GM12878 (cell line): ENCODE results near the gene PRKAR2B. TPM values are rescaled to one million over a fixed set of nuclear protein-coding genes. Genes with fewer than 3 reads are reported as not detected.

Experiments used
- ATAC-seq: fragments of 200-7000 bp; cut with Tn5 transposase; 3 replicates; pipeline ENCODE4 v1.9.1; 2020; ENCODE audit warnings: mild to moderate bottlenecking, moderate library complexity
- BruUV-seq: library from RNA; stranded (reverse); fragments of 400-500 nt; replicated peaks from 2 replicates; lab custom pipeline; 2021; lab: Mats Ljungman, UMichigan
- CTCF ChIA-PET: fragments of 300-600 bp; sonication (Branson Sonifier 250); formaldehyde crosslinking; extraction: SDS; loops from one replicate; lab custom pipeline; 2021; ENCODE audit warnings: inconsistent platforms; lab: Yijun Ruan, JAX
- POLR2A ChIA-PET: fragments of 350-600 bp; formaldehyde crosslinking; extraction: SDS; loops from one replicate; lab custom pipeline; 2021; ENCODE audit warnings: inconsistent platforms; lab: Charles Lee
- RAD21 ChIA-PET: fragments of 300-600 bp; sonication (Branson Sonifier 250); formaldehyde crosslinking; loops from one replicate; lab custom pipeline; 2023; ENCODE audit warnings: antibody characterized with exemption; ENCODE audit not compliant: unreplicated experiment; lab: Charles Lee
- SMC1A ChIA-PET: fragments of 300-600 bp; sonication (Branson Sonifier 250); formaldehyde crosslinking; loops from one replicate; lab custom pipeline; 2023; ENCODE audit not compliant: unreplicated experiment, uncharacterized antibody; lab: Charles Lee
- DNase-seq: peaks from one replicate; pipeline ENCODE4 v3.0.0-alpha.2; 2011; ENCODE audit warnings: low read depth, low spot score
- FAIRE-seq: peaks from 3 replicates; lab custom pipeline; 2011; peaks lifted over from hg19 to GRCh38; lab: Jason Lieb, UNC
- H2AFZ ChIP-seq: 2 replicates; pipeline ENCODE4 v1.6.0; 2011; ENCODE audit warnings: low read depth, low read length, control low read depth; ENCODE audit not compliant: control insufficient read depth
- H3K27ac ChIP-seq: 2 replicates; pipeline ENCODE4 v1.5.1; 2011; ENCODE audit warnings: control low read depth; ENCODE audit not compliant: control insufficient read depth, insufficient read depth
- H3K27me3 ChIP-seq, 2 experiments: replicated peaks in 1 of 2; 2 replicates each; pipeline versions ENCODE4 v1.6.0 to v1.6.1; 2011; ENCODE audit warnings: low read length in 1 of 2; ENCODE audit not compliant: control insufficient read depth in 2 of 2, insufficient read depth in 2 of 2
- H3K36me3 ChIP-seq, 2 experiments: 2 replicates each; pipeline ENCODE4 v1.5.1; 2011; ENCODE audit warnings: low read length in 1 of 2; ENCODE audit not compliant: control insufficient read depth in 2 of 2, insufficient read depth in 2 of 2
- H3K4me1 ChIP-seq: 2 replicates; pipeline ENCODE4 v1.6.1; 2011; ENCODE audit warnings: mild to moderate bottlenecking, low read length, moderate library complexity, mixed read lengths; ENCODE audit not compliant: control insufficient read depth, insufficient read depth
- H3K4me2 ChIP-seq: 2 replicates; pipeline ENCODE4 v1.6.0; 2011; ENCODE audit warnings: control low read depth; ENCODE audit not compliant: control insufficient read depth, insufficient read depth
- H3K4me3 ChIP-seq: fragments of 200-600 bp; sonication (generic); 2 replicates; pipeline ENCODE4 v1.5.1; 2016
- H3K79me2 ChIP-seq: 2 replicates; pipeline ENCODE4 v1.6.0; 2011; ENCODE audit warnings: low read length; ENCODE audit not compliant: control insufficient read depth, insufficient read depth
- H3K9ac ChIP-seq: 2 replicates; pipeline ENCODE4 v1.8.0; 2011; ENCODE audit warnings: low read length, control low read depth, mixed read lengths; ENCODE audit not compliant: control insufficient read depth, insufficient read depth
- H3K9me3 ChIP-seq: replicated peaks from 3 replicates; pipeline ENCODE4 v1.5.1; 2011; ENCODE audit warnings: mild to moderate bottlenecking, low read length; ENCODE audit not compliant: control insufficient read depth, insufficient read depth
- H4K20me1 ChIP-seq: 2 replicates; pipeline ENCODE4 v1.6.0; 2011; ENCODE audit not compliant: control insufficient read depth, insufficient read depth
- ATF2 ChIP-seq: IDR thresholded peaks from 2 replicates; pipeline ENCODE4 v1.6.1; 2012; ENCODE audit warnings: low read length, inconsistent platforms
- ATF3 ChIP-seq: IDR thresholded peaks from 2 replicates; pipeline ENCODE4 v1.6.1; 2011; ENCODE audit warnings: low read depth, mild to moderate bottlenecking, low read length, moderate library complexity, borderline replicate concordance; ENCODE audit errors: extremely low read depth
- GABPA ChIP-seq: IDR thresholded peaks from 2 replicates; pipeline ENCODE4 v1.6.1; 2014; ENCODE audit warnings: antibody characterized with exemption, low read depth, mild to moderate bottlenecking, inconsistent platforms
- HCFC1 ChIP-seq: fragments of 150-350 bp; IDR thresholded peaks from 2 replicates; pipeline ENCODE4 v1.6.1; 2014; ENCODE audit warnings: low read length
- HDAC6 ChIP-seq: fragments of 200-600 bp; sonication (generic); IDR thresholded peaks from one replicate; pipeline ENCODE4 v1.8.0; 2017; ENCODE audit warnings: antibody characterized with exemption; ENCODE audit not compliant: unreplicated experiment
- MYC ChIP-seq: IDR thresholded peaks from 2 replicates; pipeline ENCODE4 v1.6.1; 2011; ENCODE audit warnings: mild to moderate bottlenecking, low read length, moderate library complexity, inconsistent platforms; ENCODE audit not compliant: insufficient read depth, insufficient replicate concordance, insufficient read length, severe bottlenecking
- SKIL ChIP-seq: fragments of 450-650 bp; IDR thresholded peaks from 2 replicates; pipeline ENCODE4 v1.6.1; 2017; ENCODE audit warnings: mild to moderate bottlenecking, low read depth, inconsistent platforms; ENCODE audit not compliant: poor library complexity, severe bottlenecking
- SUPT20H ChIP-seq: IDR thresholded peaks from 2 replicates; pipeline ENCODE4 v1.6.1; 2011; ENCODE audit warnings: low read depth, mild to moderate bottlenecking, low read length, moderate library complexity, borderline replicate concordance; ENCODE audit not compliant: control insufficient read depth
- ZNF592 ChIP-seq: fragments of 450-650 bp; IDR thresholded peaks from 2 replicates; pipeline ENCODE4 v1.6.1; 2017; ENCODE audit warnings: mild to moderate bottlenecking, moderate library complexity
- ZNF622 ChIP-seq: fragments of 450-650 bp; IDR thresholded peaks from 2 replicates; pipeline ENCODE4 v1.6.1; 2017; ENCODE audit warnings: mild to moderate bottlenecking, inconsistent platforms
- WGBS: methylation state at CpG from one replicate; pipeline ENCODE4 v1.1.6; 2016; ENCODE audit warnings: low lambda C conversion rate; ENCODE audit not compliant: insufficient replicate concordance, insufficient coverage; ENCODE audit errors: missing lambda C conversion rate; 5-methylcytosine and 5-hydroxymethylcytosine counted together
- in situ Hi-C: fragments of 300-500 bp; cut with MboI; formaldehyde crosslinking; loops from 9 replicates; pipeline ENCODE4 v1.14.3; 2018; ENCODE audit warnings: mixed read lengths
- intact Hi-C: fragments of 100-400 bp; cut with micrococcal nuclease; formaldehyde crosslinking; loops from one replicate; pipeline ENCODE4 v1.14.2; 2022; ENCODE audit not compliant: unreplicated experiment
- polyA plus RNA-seq, 11 experiments: library from polyadenylated mRNA; depleted of rRNA in 4 of 11; unstranded in 6 of 11; stranded (reverse) in 5 of 11; fragments of >200 nt; fragmentation: Nextera tagmentation in 4 of 11; fragmentation: Illumina TruSeq in 1 of 11; extraction: Ambion mirVana in 4 of 11; extraction: Trizol in 1 of 11; gene quantifications; 1 replicate in 1 of 11; 2 replicates in 10 of 11; pipeline versions ENCODE4 v1.2.1 to v1.2.3, GENCODE V29; 2011 to 2016; ENCODE audit warnings: inconsistent platforms in 2 of 11, missing spikeins in 2 of 11, low read depth in 1 of 11
- total RNA-seq, 4 experiments: library from RNA; depleted of rRNA in 3 of 4; stranded (reverse); fragments of >200 nt in 3 of 4; fragmentation: Illumina TruSeq in 1 of 4; extraction: Trizol in 1 of 4; gene quantifications; 2 replicates each; pipeline versions ENCODE4 v1.2.1 to v1.2.3, GENCODE V29; 2013 to 2021
- TF ChIP-seq, protein P1 (sequence below): IDR thresholded peaks from 2 replicates; pipeline ENCODE4 v1.6.1; 2012; ENCODE audit warnings: low read depth, low read length, improper control_type of control experiment
- TF ChIP-seq, protein P2 (sequence below): fragments of 450-650 bp; IDR thresholded peaks from 2 replicates; pipeline ENCODE4 v1.6.1; 2016; ENCODE audit warnings: mild to moderate bottlenecking

The PRKAR2B gene
- total and polyA plus RNA-seq, 10 of the 15 experiments (the other 5 are each of a cell fraction or from before 2014, with no cell fraction given), result 0.01 to 0.18 (median 0.04) TPM; not detected in 4

- ATAC-seq (no peak), FAIRE-seq (no peak), DNase-seq (no peak)
- Histone ChIP-seq H3K9me3 (no peaks in the 10 kb centered on the region), H3K27ac (no peak overlapping the region), H3K4me3 (no peak overlapping the region), H4K20me1 (no peaks in the 10 kb centered on the region), H3K27me3 (no peaks in the 10 kb centered on the region), H3K9ac (no peak overlapping the region), H3K79me2 (no peaks in the 10 kb centered on the region), H3K4me1 (no peaks in the 10 kb centered on the region), H3K4me2 (no peak overlapping the region), H2AFZ (no peak overlapping the region), H3K36me3 (peaks cover 0 to 6% of the 10 kb centered on the region in 2 experiments; a peak in 1 of 4 replicates)
- BruUV-seq, result no TSS peak
- WGBS, result 97% methylated on average over 2 of the region's 2 CpGs
- intact Hi-C loops, result no loop called here
- in situ Hi-C loops, result no loop called here
- SMC1A ChIA-PET, result interaction anchor here (1.3 to 1.9 kb wide), 2 partner anchors 10 to 16 kb away, joined by 4 to 7 read pairs; no protein-coding TSS in a partner anchor
- CTCF ChIA-PET, result interaction anchor here (1.1 to 1.4 kb wide), 3 partner anchors 9 to 26 kb away, joined by 3 to 4 read pairs (median 3); no protein-coding TSS in a partner anchor
- POLR2A ChIA-PET, result interaction anchor here (1.2 kb wide), 1 partner anchor 20 kb away, joined by 3 read pairs; no protein-coding TSS in a partner anchor
- RAD21 ChIA-PET, result interaction anchor here (0.8 to 2.3 kb wide), 2 partner anchors 16 to 26 kb away, joined by 3 to 11 read pairs; no protein-coding TSS in a partner anchor
- TF ChIP-seq, protein P1, sequence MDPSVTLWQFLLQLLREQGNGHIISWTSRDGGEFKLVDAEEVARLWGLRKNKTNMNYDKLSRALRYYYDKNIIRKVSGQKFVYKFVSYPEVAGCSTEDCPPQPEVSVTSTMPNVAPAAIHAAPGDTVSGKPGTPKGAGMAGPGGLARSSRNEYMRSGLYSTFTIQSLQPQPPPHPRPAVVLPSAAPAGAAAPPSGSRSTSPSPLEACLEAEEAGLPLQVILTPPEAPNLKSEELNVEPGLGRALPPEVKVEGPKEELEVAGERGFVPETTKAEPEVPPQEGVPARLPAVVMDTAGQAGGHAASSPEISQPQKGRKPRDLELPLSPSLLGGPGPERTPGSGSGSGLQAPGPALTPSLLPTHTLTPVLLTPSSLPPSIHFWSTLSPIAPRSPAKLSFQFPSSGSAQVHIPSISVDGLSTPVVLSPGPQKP, result no peak
- TF ChIP-seq HDAC6 (no peak), SUPT20H (no peak), ZNF592 (no peak), HCFC1 (no peak), ATF2 (no peak), ATF3 (no peak), ZNF622 (no peak), GABPA (no peak), SKIL (no peak), MYC (no peak)
- TF ChIP-seq, protein P2, sequence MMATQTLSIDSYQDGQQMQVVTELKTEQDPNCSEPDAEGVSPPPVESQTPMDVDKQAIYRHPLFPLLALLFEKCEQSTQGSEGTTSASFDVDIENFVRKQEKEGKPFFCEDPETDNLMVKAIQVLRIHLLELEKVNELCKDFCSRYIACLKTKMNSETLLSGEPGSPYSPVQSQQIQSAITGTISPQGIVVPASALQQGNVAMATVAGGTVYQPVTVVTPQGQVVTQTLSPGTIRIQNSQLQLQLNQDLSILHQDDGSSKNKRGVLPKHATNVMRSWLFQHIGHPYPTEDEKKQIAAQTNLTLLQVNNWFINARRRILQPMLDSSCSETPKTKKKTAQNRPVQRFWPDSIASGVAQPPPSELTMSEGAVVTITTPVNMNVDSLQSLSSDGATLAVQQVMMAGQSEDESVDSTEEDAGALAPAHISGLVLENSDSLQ, result no peak
Measured at GRCh38 chr7:107190090-107190489, 145.6 kb downstream of the PRKAR2B start.
